Keratinocyte (primary cell): ENCODE data around the gene CPS1. TPM values are rescaled to one million over a fixed set of nuclear protein-coding genes. Genes with fewer than 3 reads are reported as not detected.

ENCODE experiments used
- DNase-seq: peaks from one replicate; pipeline ENCODE4 v3.0.0-alpha.2; 2011; ENCODE audit warnings: low read depth, missing footprints, low spot score
- FAIRE-seq: peaks from 2 replicates; lab custom pipeline; 2011; peaks lifted over from hg19 to GRCh38; lab: Jason Lieb, UNC
- H2AFZ ChIP-seq: 2 replicates; pipeline ENCODE4 v1.6.0; 2012; ENCODE audit warnings: low read length, control low read depth, inconsistent platforms; ENCODE audit not compliant: control insufficient read depth
- H3K27ac ChIP-seq: 2 replicates; pipeline ENCODE4 v1.5.1; 2011; ENCODE audit warnings: low read length; ENCODE audit not compliant: control insufficient read depth, insufficient read depth
- H3K27me3 ChIP-seq: 3 replicates; pipeline ENCODE4 v1.6.0; 2011; ENCODE audit warnings: low read length; ENCODE audit not compliant: control insufficient read depth, insufficient read depth; ENCODE audit errors: extremely low read depth
- H3K36me3 ChIP-seq, 2 experiments: 2 replicates in 1 of 2; 3 replicates in 1 of 2; pipeline ENCODE4 v1.5.1; 2011; ENCODE audit warnings: low read length in 2 of 2, mild to moderate bottlenecking in 1 of 2; ENCODE audit not compliant: control insufficient read depth in 2 of 2, insufficient read depth in 2 of 2; ENCODE audit errors: extremely low read depth in 1 of 2
- H3K4me1 ChIP-seq: 3 replicates; pipeline ENCODE4 v1.5.1; 2011; ENCODE audit warnings: low read length; ENCODE audit not compliant: control insufficient read depth, insufficient read depth; ENCODE audit errors: extremely low read depth
- H3K4me2 ChIP-seq: 3 replicates; pipeline ENCODE4 v1.6.0; 2011; ENCODE audit warnings: low read depth, low read length; ENCODE audit not compliant: control insufficient read depth, insufficient read depth; ENCODE audit errors: extremely low read depth
- H3K4me3 ChIP-seq, 3 experiments: fragments of 200-600 bp in 1 of 3; sonication (generic) in 1 of 3; 2 replicates in 2 of 3; 3 replicates in 1 of 3; pipeline ENCODE4 v1.5.1; 2011 to 2016; ENCODE audit warnings: low read length in 3 of 3, mild to moderate bottlenecking in 3 of 3, control low read depth in 2 of 3, inconsistent platforms in 1 of 3, low read depth in 1 of 3, mixed read lengths in 1 of 3, mixed run types in 1 of 3, moderate library complexity in 1 of 3; ENCODE audit not compliant: control insufficient read depth in 2 of 3, insufficient read depth in 2 of 3; ENCODE audit errors: extremely low read depth in 1 of 3
- H3K79me2 ChIP-seq: 2 replicates; pipeline ENCODE4 v1.6.0; 2012; ENCODE audit warnings: low read length; ENCODE audit not compliant: control insufficient read depth, insufficient read depth
- H3K9ac ChIP-seq: 3 replicates; pipeline ENCODE4 v1.6.0; 2011; ENCODE audit warnings: low read length; ENCODE audit not compliant: control insufficient read depth, insufficient read depth; ENCODE audit errors: extremely low read depth
- H3K9me1 ChIP-seq: 3 replicates; pipeline ENCODE4 v1.6.0; 2011; ENCODE audit warnings: low read length; ENCODE audit not compliant: control insufficient read depth, insufficient read depth; ENCODE audit errors: extremely low read depth
- H3K9me3 ChIP-seq: 2 replicates; pipeline ENCODE4 v1.5.1; 2012; ENCODE audit warnings: low read depth, low read length; ENCODE audit not compliant: control insufficient read depth
- H4K20me1 ChIP-seq: 3 replicates; pipeline ENCODE4 v1.6.0; 2011; ENCODE audit warnings: low read length; ENCODE audit not compliant: control insufficient read depth, insufficient read depth; ENCODE audit errors: extremely low read depth
- CTCF ChIP-seq, 3 experiments: IDR thresholded peaks in 1 of 3; conservative IDR thresholded peaks in 1 of 3; optimal IDR thresholded peaks in 1 of 3; 2 replicates in 2 of 3; 3 replicates in 1 of 3; pipeline versions ENCODE3 to v1.5.1; 2011; ENCODE audit warnings: low read length in 3 of 3, mild to moderate bottlenecking in 3 of 3, moderate library complexity in 2 of 3, control low read depth in 1 of 3, inconsistent platforms in 1 of 3; ENCODE audit not compliant: insufficient read depth in 2 of 3; ENCODE audit errors: extremely low read depth in 1 of 3
- EZH2 ChIP-seq: IDR thresholded peaks from one replicate; pipeline ENCODE4 v1.6.1; 2012; ENCODE audit warnings: inconsistent platforms, mild to moderate bottlenecking, low read length, moderate library complexity
- dilution Hi-C: fragments of 300-500 bp; cut with MboI; formaldehyde crosslinking; loops from one replicate; pipeline ENCODE4 v1.7.0; 2020; ENCODE audit warnings: low sequenced_read_pairs; ENCODE audit not compliant: extremely low pct_ligation_motif_present
- polyA plus RNA-seq, 5 experiments: library from polyadenylated mRNA; depleted of rRNA in 3 of 5; stranded (reverse) in 3 of 5; stranded (forward) in 1 of 5; unstranded in 1 of 5; fragments of >200 nt; gene quantifications; 1 replicate in 1 of 5; 2 replicates in 3 of 5; 3 replicates in 1 of 5; pipeline versions ENCODE4 v1.2.1 to v1.2.3, GENCODE V29; 2011 to 2012; ENCODE audit warnings: missing spikeins in 2 of 5, low read depth in 1 of 5, low replicate concordance in 1 of 5

Gene CPS1
- polyA plus RNA-seq, 1 donor (not counting 4 experiments of a cell fraction or from before 2014, with no cell fraction given) = 33.0 TPM

DNA sequence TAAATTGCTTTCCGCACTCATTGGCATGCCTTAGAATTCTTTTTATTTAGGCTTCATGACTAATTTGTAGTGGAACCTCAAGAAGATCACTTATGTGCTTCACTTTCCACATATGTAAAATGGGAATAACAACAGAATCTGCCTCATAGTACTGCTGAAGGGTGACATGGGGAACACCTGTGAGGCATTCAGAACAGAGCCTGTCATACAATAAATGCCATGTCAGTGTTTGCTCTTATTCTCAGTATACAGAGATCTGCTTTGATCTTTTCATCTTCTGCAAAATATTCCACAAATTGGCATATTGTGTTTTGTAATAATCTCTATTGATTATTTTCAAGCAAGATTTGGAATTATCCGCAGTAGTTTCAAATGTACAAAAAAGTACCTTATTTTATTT is 17.4 kb upstream of the CPS1 start:
- no peak overlapping the region for H2AFZ ChIP-seq
- H3K9me1 ChIP-seq = no peaks in the 10 kb centered on the region
- TF ChIP-seq EZH2 = no peak
- no peak for TF ChIP-seq CTCF (optimal IDR thresholded peaks at IDR 0.05 in 1 of 3, IDR thresholded peaks at IDR 0.05 in 1 of 3, conservative IDR thresholded peaks at IDR 0.05 in 1 of 3; ENCODE audit: extremely low read depth in 1 of 3, insufficient read depth in 2 of 3, low read length in 3 of 3)
- no peaks in the 10 kb centered on the region for H3K4me1 ChIP-seq
- H3K36me3 ChIP-seq = no peaks in the 10 kb centered on the region
- no peak overlapping the region for H3K4me2 ChIP-seq
- no peaks in the 10 kb centered on the region for H4K20me1 ChIP-seq
- no peaks in the 10 kb centered on the region for H3K79me2 ChIP-seq
- no peak overlapping the region for H3K4me3 ChIP-seq
- no peaks in the 10 kb centered on the region for H3K9me3 ChIP-seq
- no peak for DNase-seq
- no peak for FAIRE-seq
- no peak overlapping the region for H3K27ac ChIP-seq
- H3K9ac ChIP-seq = no peak overlapping the region
- no peaks in the 10 kb centered on the region for H3K27me3 ChIP-seq
- dilution Hi-C loops = no loop called here

DNA sequence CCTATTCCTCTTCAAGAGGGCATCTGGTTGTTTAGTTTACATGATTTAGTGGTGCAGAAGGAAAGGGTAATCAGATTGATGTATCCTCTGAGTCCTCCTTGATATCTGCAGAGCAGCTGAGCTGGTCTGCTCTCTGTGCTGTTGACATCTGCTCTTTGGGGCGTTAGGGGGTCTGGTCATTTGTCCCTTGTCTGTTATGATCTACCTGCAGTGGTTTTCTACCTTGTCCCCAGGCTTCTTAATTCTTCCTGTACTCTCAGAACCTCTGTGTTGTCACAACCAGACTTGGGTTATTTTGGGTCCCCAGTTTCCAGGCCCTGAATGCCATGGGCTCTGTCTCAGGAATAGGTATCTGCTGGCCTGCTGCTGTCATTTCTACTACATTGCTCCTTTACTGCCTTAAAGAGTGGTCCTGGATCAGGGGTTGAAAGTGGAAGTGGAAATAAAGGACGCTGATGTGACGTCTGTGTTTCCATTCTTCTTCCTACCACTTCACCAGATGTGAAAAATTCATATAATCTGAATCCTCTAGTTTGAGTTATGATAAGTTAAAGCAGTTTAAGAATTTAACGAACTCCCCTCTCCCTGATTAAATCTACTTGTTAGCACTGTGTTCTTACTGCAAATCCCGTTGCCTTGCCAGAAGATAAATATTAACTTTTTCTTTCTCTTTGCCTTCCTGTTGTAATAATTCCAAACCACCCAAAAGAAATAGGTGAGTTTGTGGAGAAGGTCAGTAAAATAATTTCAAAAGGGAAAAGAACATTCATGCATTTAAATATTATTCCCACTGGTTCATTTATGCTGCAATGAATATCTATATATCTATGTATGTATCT is 16.6 kb upstream of the CPS1 start:
- Histone ChIP-seq H2AFZ (no peak overlapping the region), H3K4me3 (no peak overlapping the region), H3K4me1 (no peaks in the 10 kb centered on the region), H3K4me2 (no peak overlapping the region), H3K27ac (no peak overlapping the region), H3K36me3 (no peaks in the 10 kb centered on the region), H3K27me3 (no peaks in the 10 kb centered on the region), H4K20me1 (no peaks in the 10 kb centered on the region), H3K9ac (no peak overlapping the region), H3K79me2 (no peaks in the 10 kb centered on the region), H3K9me1 (no peaks in the 10 kb centered on the region), H3K9me3 (no peaks in the 10 kb centered on the region)
- dilution Hi-C loops = no loop called here
- FAIRE-seq (no peak), DNase-seq (no peak)
- TF ChIP-seq EZH2 = no peak
- TF ChIP-seq CTCF (optimal IDR thresholded peaks at IDR 0.05 in 1 of 3, IDR thresholded peaks at IDR 0.05 in 1 of 3, conservative IDR thresholded peaks at IDR 0.05 in 1 of 3; ENCODE audit: extremely low read depth in 1 of 3, insufficient read depth in 2 of 3, low read length in 3 of 3) = no peak
